Measurements from ENCODE around the gene IFNA5. TPM values are rescaled to one million over a fixed set of nuclear protein-coding genes. Genes with fewer than 3 reads are reported as not detected.

IFNA5 gene
- total and polyA plus RNA-seq, 2 donors (not counting 1 experiment from before 2014, with no cell fraction given), result not detected

DNA sequence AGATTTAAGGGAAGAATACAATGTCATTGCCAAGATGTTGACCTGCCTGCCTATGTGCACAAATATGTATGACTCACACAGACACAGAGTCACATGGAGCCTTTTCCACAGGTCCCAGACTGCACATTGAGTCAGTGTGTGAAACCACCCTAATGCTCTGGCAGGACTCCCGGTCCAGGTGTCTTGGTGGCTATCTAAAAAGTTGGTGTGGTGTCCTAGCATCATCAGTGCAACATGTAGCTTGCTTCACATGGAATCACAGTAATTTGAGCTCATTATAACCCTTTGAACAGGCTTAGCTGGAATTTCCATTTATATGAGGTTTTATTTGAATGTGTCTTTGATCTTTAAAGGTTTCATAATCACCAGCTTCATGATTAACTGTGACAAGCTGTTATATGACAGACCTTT, 10.7 kb downstream of the IFNA5 start:
- ChIA-PET POLR2A (no interaction called here), CTCF (interaction anchor here (1.4 kb wide), 1 partner anchor 102 kb away, joined by 3 read pairs; no protein-coding TSS in a partner anchor)
- H3K9me3 Mint-ChIP-seq (ENCODE audit: insufficient read depth), result no peaks in the 10 kb centered on the region
- Histone ChIP-seq H3K4me1 (ENCODE audit: control insufficient read depth in 2 of 2, insufficient read depth in 2 of 2, low read length in 2 of 2) (peaks cover 5% of the 10 kb centered on the region in 2 donors), H3K4me3 (ENCODE audit: control extremely low read depth in 1 of 5, extremely low read depth in 1 of 5, insufficient read depth in 1 of 5, low read depth in 2 of 5, low read length in 4 of 5) (no peak overlapping the region), H3K27me3 (replicated peaks in 1 of 4; ENCODE audit: control extremely low read depth in 1 of 4, control insufficient read depth in 3 of 4, insufficient read depth in 4 of 4, low read length in 3 of 4) (peaks cover 0 to 3% (median 0%) of the 10 kb centered on the region in 4 experiments), H3K4me2 (replicated peaks; ENCODE audit: low read depth, low read length, poor library complexity, severe bottlenecking) (no peak overlapping the region), H3K9ac (ENCODE audit: low read length) (no peak overlapping the region), H2AFZ (ENCODE audit: insufficient read depth, low read depth, low read length, poor library complexity, severe bottlenecking) (no peak overlapping the region), H3K27ac (ENCODE audit: low read length in 2 of 2) (no peak overlapping the region), H4K20me1 (ENCODE audit: control insufficient read depth, insufficient read depth, low read length, poor library complexity, severe bottlenecking) (no peaks in the 10 kb centered on the region), H3K79me2 (ENCODE audit: control insufficient read depth, insufficient read depth, low read length) (no peaks in the 10 kb centered on the region), H3K36me3 (replicated peaks in 1 of 2; ENCODE audit: control extremely low read depth in 1 of 2, control insufficient read depth in 1 of 2, extremely low read depth in 1 of 2, insufficient read depth in 2 of 2, low read length in 1 of 2) (no peaks in the 10 kb centered on the region), H3K9me3 (ENCODE audit: control extremely low read depth in 1 of 3, control insufficient read depth in 2 of 3, insufficient read depth in 1 of 3, low read length in 2 of 3) (no peaks in the 10 kb centered on the region)
- no peak for DNase-seq
- H3K4me3 Mint-ChIP-seq, result no peak overlapping the region
- H3K27ac Mint-ChIP-seq, result no peak overlapping the region
- H3K4me1 Mint-ChIP-seq, result peaks cover 2% of the 10 kb centered on the region
- peaks cover 24% of the 10 kb centered on the region for H3K27me3 Mint-ChIP-seq
- no peak for ATAC-seq (ENCODE audit: low read depth)
- WGBS (ENCODE audit: insufficient coverage), result 100% methylated on average over 1 of the region's 1 CpG
- TF ChIP-seq, protein P1, sequence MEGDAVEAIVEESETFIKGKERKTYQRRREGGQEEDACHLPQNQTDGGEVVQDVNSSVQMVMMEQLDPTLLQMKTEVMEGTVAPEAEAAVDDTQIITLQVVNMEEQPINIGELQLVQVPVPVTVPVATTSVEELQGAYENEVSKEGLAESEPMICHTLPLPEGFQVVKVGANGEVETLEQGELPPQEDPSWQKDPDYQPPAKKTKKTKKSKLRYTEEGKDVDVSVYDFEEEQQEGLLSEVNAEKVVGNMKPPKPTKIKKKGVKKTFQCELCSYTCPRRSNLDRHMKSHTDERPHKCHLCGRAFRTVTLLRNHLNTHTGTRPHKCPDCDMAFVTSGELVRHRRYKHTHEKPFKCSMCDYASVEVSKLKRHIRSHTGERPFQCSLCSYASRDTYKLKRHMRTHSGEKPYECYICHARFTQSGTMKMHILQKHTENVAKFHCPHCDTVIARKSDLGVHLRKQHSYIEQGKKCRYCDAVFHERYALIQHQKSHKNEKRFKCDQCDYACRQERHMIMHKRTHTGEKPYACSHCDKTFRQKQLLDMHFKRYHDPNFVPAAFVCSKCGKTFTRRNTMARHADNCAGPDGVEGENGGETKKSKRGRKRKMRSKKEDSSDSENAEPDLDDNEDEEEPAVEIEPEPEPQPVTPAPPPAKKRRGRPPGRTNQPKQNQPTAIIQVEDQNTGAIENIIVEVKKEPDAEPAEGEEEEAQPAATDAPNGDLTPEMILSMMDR (IDR thresholded peaks at IDR 0.05), result no peak
- no peak for TF ChIP-seq EZH2 (IDR thresholded peaks at IDR 0.05; ENCODE audit: borderline replicate concordance, insufficient read depth, low read depth, low read length, poor library complexity, severe bottlenecking)
- intact Hi-C loops (cut with micrococcal nuclease), result no loop called here

DNA sequence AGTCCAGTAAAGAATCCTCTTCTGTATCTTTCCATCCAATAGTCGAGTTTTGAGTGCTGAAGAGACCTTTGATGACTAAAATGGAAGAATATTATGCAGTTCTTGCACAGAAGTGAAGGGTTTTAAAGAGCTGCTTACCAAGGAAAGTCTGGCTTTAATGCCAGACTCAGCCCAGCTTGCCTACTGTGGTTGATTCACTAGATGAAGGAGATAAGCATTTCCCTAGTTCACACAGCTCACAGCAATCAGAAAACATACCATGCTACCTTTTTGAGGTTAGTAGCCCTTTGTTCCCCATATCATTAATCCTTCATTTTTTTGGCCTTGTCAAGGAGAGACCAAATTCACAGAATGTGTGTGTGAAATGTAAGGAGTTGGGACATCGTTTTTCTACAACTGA, 15.3 kb downstream of the IFNA5 start:
- no peaks in the 10 kb centered on the region for H3K36me3 ChIP-seq (replicated peaks in 1 of 2; ENCODE audit: control extremely low read depth in 1 of 2, control insufficient read depth in 1 of 2, extremely low read depth in 1 of 2, insufficient read depth in 2 of 2, low read length in 1 of 2)
- Mint-ChIP-seq H3K9me3 (ENCODE audit: insufficient read depth) (no peaks in the 10 kb centered on the region), H3K27ac (no peak overlapping the region), H3K4me3 (no peak overlapping the region), H3K4me1 (no peaks in the 10 kb centered on the region), H3K27me3 (peaks cover 34% of the 10 kb centered on the region)
- no peak overlapping the region for H3K4me2 ChIP-seq (replicated peaks; ENCODE audit: low read depth, low read length, poor library complexity, severe bottlenecking)
- no CpG with 5 or more reads among the region's 2 CpGs for WGBS (ENCODE audit: insufficient coverage)
- CTCF ChIA-PET, result interaction anchor here (1.4 kb wide), 1 partner anchor 37 kb away, joined by 4 read pairs; no protein-coding TSS in a partner anchor
- H3K27me3 ChIP-seq (replicated peaks in 1 of 4; ENCODE audit: control extremely low read depth in 1 of 4, control insufficient read depth in 3 of 4, insufficient read depth in 4 of 4, low read length in 3 of 4), result peaks cover 0 to 5% (median 0%) of the 10 kb centered on the region in 4 experiments
- H3K4me3 ChIP-seq (ENCODE audit: control extremely low read depth in 1 of 5, extremely low read depth in 1 of 5, insufficient read depth in 1 of 5, low read depth in 2 of 5, low read length in 4 of 5), result no peak overlapping the region
- H3K9me3 ChIP-seq (ENCODE audit: control extremely low read depth in 1 of 3, control insufficient read depth in 2 of 3, insufficient read depth in 1 of 3, low read length in 2 of 3), result no peaks in the 10 kb centered on the region
- POLR2A ChIA-PET, result no interaction called here
- H3K27ac ChIP-seq (ENCODE audit: low read length in 2 of 2), result no peak overlapping the region
- H3K4me1 ChIP-seq (ENCODE audit: control insufficient read depth in 2 of 2, insufficient read depth in 2 of 2, low read length in 2 of 2), result no peaks in the 10 kb centered on the region
- no peak for ATAC-seq (ENCODE audit: low read depth)
- no peak overlapping the region for H3K9ac ChIP-seq (ENCODE audit: low read length)
- no peaks in the 10 kb centered on the region for H4K20me1 ChIP-seq (ENCODE audit: control insufficient read depth, insufficient read depth, low read length, poor library complexity, severe bottlenecking)
- H2AFZ ChIP-seq (ENCODE audit: insufficient read depth, low read depth, low read length, poor library complexity, severe bottlenecking), result no peak overlapping the region
- intact Hi-C loops (cut with micrococcal nuclease), result no loop called here
- no peaks in the 10 kb centered on the region for H3K79me2 ChIP-seq (ENCODE audit: control insufficient read depth, insufficient read depth, low read length)
- no peak for DNase-seq
- TF ChIP-seq, protein P1 (IDR thresholded peaks at IDR 0.05), result no peak
- no peak for TF ChIP-seq EZH2 (IDR thresholded peaks at IDR 0.05; ENCODE audit: borderline replicate concordance, insufficient read depth, low read depth, low read length, poor library complexity, severe bottlenecking)
